Caco-2 (cell line): ENCODE data around the gene LIN9. TPM values are rescaled to one million over a fixed set of nuclear protein-coding genes. Genes with fewer than 3 reads are reported as not detected.
"Not testable (repeated sequence)": the region's sequence is repeated elsewhere in the genome, so short reads cannot be mapped to it uniquely, and the experiment has no call there.

Experiments
- BruUV-seq: library from RNA; stranded (reverse); fragments of 400-500 nt; replicated peaks from 2 replicates; lab custom pipeline; 2021; lab: Mats Ljungman, UMichigan
- CTCF ChIA-PET: fragments of 300-600 bp; sonication (Branson Sonifier 250); formaldehyde crosslinking; loops from one replicate; lab custom pipeline; 2022; ENCODE audit warnings: antibody characterized with exemption; lab: Charles Lee
- POLR2A ChIA-PET: fragments of 300-600 bp; sonication (Branson Sonifier 250); formaldehyde crosslinking; loops from one replicate; lab custom pipeline; 2022; ENCODE audit warnings: antibody characterized with exemption; lab: Charles Lee
- DNase-seq, 2 experiments: peaks; one replicate each; pipeline versions ENCODE4 v3.0.0 to v3.0.0-alpha.2; 2020 to 2022
- H3K27me3 ChIP-seq: replicated peaks from 2 replicates; pipeline ENCODE4 v1.6.0; 2011; ENCODE audit warnings: low read length; ENCODE audit not compliant: control insufficient read depth, insufficient read depth
- H3K36me3 ChIP-seq: 2 replicates; pipeline ENCODE4 v1.5.1; 2011; ENCODE audit warnings: low read length; ENCODE audit not compliant: control insufficient read depth, insufficient read depth
- H3K4me1 ChIP-seq: fragments of 250-450 bp; sonication (Bioruptor Pico); 2 replicates; pipeline ENCODE4 v1.5.1; 2020; ENCODE audit warnings: mild to moderate bottlenecking
- H3K4me3 ChIP-seq: 2 replicates; pipeline ENCODE4 v1.5.1; 2011; ENCODE audit warnings: low read depth, mild to moderate bottlenecking, control low read depth, low read length
- H3K9me3 ChIP-seq: fragments of 250-450 bp; sonication (Bioruptor Pico); 2 replicates; pipeline ENCODE4 v1.5.1; 2020; ENCODE audit warnings: mild to moderate bottlenecking, moderate library complexity
- H3K27ac Mint-ChIP-seq: one replicate; pipeline ENCODE4 v1.8.0; 2022; ENCODE audit warnings: mixed read lengths; ENCODE audit not compliant: unreplicated experiment
- H3K27me3 Mint-ChIP-seq: one replicate; pipeline ENCODE4 v1.8.0; 2022; ENCODE audit warnings: mixed read lengths; ENCODE audit not compliant: insufficient read depth, unreplicated experiment
- H3K36me3 Mint-ChIP-seq: one replicate; pipeline ENCODE4 v1.8.0; 2022; ENCODE audit warnings: mild to moderate bottlenecking, mixed read lengths; ENCODE audit not compliant: insufficient read depth, unreplicated experiment
- H3K4me1 Mint-ChIP-seq: one replicate; pipeline ENCODE4 v1.8.0; 2022; ENCODE audit warnings: low read depth, mixed read lengths; ENCODE audit not compliant: unreplicated experiment
- H3K4me3 Mint-ChIP-seq: one replicate; pipeline ENCODE4 v1.8.0; 2022; ENCODE audit warnings: mild to moderate bottlenecking, moderate library complexity, mixed read lengths; ENCODE audit not compliant: unreplicated experiment
- H3K9me3 Mint-ChIP-seq: one replicate; pipeline ENCODE4 v1.8.0; 2022; ENCODE audit warnings: mixed read lengths; ENCODE audit not compliant: unreplicated experiment
- intact Hi-C: fragments of 100-400 bp; cut with micrococcal nuclease; formaldehyde crosslinking; loops from one replicate; pipeline ENCODE4 v1.10.0; 2022; ENCODE audit not compliant: unreplicated experiment
- total RNA-seq: library from RNA; stranded (reverse); gene quantifications from 2 replicates; pipeline ENCODE4 v1.2.3, GENCODE V29; 2022
- TF ChIP-seq, protein P1 (sequence below), 2 experiments: fragments of 200-600 bp in 1 of 2; IDR thresholded peaks; 1 replicate in 1 of 2; 2 replicates in 1 of 2; pipeline versions ENCODE4 v1.5.1 to v1.8.0; 2011 to 2022; ENCODE audit warnings: antibody characterized with exemption in 1 of 2, control low read depth in 1 of 2, inconsistent platforms in 1 of 2, low read depth in 1 of 2, low read length in 1 of 2, mild to moderate bottlenecking in 1 of 2, moderate library complexity in 1 of 2; ENCODE audit not compliant: insufficient read depth in 1 of 2, severe bottlenecking in 1 of 2, unreplicated experiment in 1 of 2

Gene LIN9
- total RNA-seq, 1 experiment from 2014 or later = 12.2 TPM

DNA sequence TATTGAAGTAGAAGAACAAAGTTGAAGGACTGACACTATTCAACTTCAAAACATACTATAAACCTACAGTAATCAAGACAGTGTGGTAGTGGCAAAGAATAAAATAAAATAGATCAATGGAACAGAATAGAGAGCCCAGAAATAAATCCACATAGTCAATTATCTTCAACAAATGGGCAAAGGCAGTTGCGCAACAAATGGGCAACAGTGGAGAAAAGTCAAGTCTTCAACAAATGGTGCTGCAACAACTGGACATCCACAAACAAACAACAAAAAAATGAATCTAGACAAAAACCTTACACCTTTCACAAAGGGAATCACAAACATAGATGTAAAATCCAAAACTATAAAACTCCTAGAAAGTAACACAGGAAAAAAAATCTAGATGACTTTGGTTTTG, 47.1 kb downstream of the LIN9 start:
- peaks cover 16% of the 10 kb centered on the region for H3K9me3 Mint-ChIP-seq
- H3K9me3 ChIP-seq = peaks cover 6% of the 10 kb centered on the region; the same call in 1 of the 2 replicates
- CTCF ChIA-PET = no interaction called here
- H3K27me3 ChIP-seq = no peaks in the 10 kb centered on the region
- TF ChIP-seq, protein P1, sequence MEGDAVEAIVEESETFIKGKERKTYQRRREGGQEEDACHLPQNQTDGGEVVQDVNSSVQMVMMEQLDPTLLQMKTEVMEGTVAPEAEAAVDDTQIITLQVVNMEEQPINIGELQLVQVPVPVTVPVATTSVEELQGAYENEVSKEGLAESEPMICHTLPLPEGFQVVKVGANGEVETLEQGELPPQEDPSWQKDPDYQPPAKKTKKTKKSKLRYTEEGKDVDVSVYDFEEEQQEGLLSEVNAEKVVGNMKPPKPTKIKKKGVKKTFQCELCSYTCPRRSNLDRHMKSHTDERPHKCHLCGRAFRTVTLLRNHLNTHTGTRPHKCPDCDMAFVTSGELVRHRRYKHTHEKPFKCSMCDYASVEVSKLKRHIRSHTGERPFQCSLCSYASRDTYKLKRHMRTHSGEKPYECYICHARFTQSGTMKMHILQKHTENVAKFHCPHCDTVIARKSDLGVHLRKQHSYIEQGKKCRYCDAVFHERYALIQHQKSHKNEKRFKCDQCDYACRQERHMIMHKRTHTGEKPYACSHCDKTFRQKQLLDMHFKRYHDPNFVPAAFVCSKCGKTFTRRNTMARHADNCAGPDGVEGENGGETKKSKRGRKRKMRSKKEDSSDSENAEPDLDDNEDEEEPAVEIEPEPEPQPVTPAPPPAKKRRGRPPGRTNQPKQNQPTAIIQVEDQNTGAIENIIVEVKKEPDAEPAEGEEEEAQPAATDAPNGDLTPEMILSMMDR (IDR thresholded peaks at IDR 0.05; ENCODE audit: insufficient read depth in 1 of 2, low read depth in 1 of 2, low read length in 1 of 2, severe bottlenecking in 1 of 2, unreplicated experiment in 1 of 2) = no peak
- H3K4me3 Mint-ChIP-seq = no peak overlapping the region
- POLR2A ChIA-PET = no interaction called here
- no peak for DNase-seq
- no peaks in the 10 kb centered on the region for H3K27me3 Mint-ChIP-seq
- peaks cover 22% of the 10 kb centered on the region for H3K36me3 Mint-ChIP-seq
- no peaks in the 10 kb centered on the region for H3K36me3 ChIP-seq
- BruUV-seq = no TSS peak
- H3K4me1 Mint-ChIP-seq = no peaks in the 10 kb centered on the region
- intact Hi-C loops = no loop called here
- H3K27ac Mint-ChIP-seq = no peak overlapping the region
- H3K4me3 ChIP-seq = no peak overlapping the region
- H3K4me1 ChIP-seq = no peaks in the 10 kb centered on the region

GRCh38 chr1:226255380-226255779, 53.6 kb downstream of the LIN9 start:
- Histone ChIP-seq H3K36me3 (no peaks in the 10 kb centered on the region), H3K27me3 (no peaks in the 10 kb centered on the region), H3K4me3 (no peak overlapping the region), H3K4me1 (no peaks in the 10 kb centered on the region), H3K9me3 (no peaks in the 10 kb centered on the region)
- no peaks in the 10 kb centered on the region for H3K4me1 Mint-ChIP-seq
- peaks cover 9% of the 10 kb centered on the region for H3K36me3 Mint-ChIP-seq
- TF ChIP-seq, protein P1 (IDR thresholded peaks at IDR 0.05; ENCODE audit: insufficient read depth in 1 of 2, low read depth in 1 of 2, low read length in 1 of 2, severe bottlenecking in 1 of 2, unreplicated experiment in 1 of 2) = no peak
- intact Hi-C loops = no loop called here
- CTCF ChIA-PET = interaction anchor here (0.7 kb wide), 1 partner anchor 135 kb away, joined by 3 read pairs; no protein-coding TSS in a partner anchor
- no TSS peak for BruUV-seq
- no peak for DNase-seq
- no peaks in the 10 kb centered on the region for H3K27me3 Mint-ChIP-seq
- POLR2A ChIA-PET = no interaction called here
- no peaks in the 10 kb centered on the region for H3K9me3 Mint-ChIP-seq
- H3K27ac Mint-ChIP-seq = no peak overlapping the region
- no peak overlapping the region for H3K4me3 Mint-ChIP-seq

- Histone ChIP-seq H3K36me3 (no peaks in the 10 kb centered on the region), H3K9me3 (no peaks in the 10 kb centered on the region), H3K4me1 (no peaks in the 10 kb centered on the region), H3K4me3 (no peak overlapping the region), H3K27me3 (no peaks in the 10 kb centered on the region)
- POLR2A ChIA-PET = no interaction called here
- TF ChIP-seq, protein P1 (IDR thresholded peaks at IDR 0.05; ENCODE audit: insufficient read depth in 1 of 2, low read depth in 1 of 2, low read length in 1 of 2, severe bottlenecking in 1 of 2, unreplicated experiment in 1 of 2) = no peak
- Mint-ChIP-seq H3K4me3 (no peak overlapping the region), H3K36me3 (peaks cover 7% of the 10 kb centered on the region), H3K27me3 (no peaks in the 10 kb centered on the region), H3K4me1 (no peaks in the 10 kb centered on the region), H3K27ac (no peak overlapping the region), H3K9me3 (no peaks in the 10 kb centered on the region)
- BruUV-seq = no TSS peak
- intact Hi-C loops = no loop called here
- no peak for DNase-seq
- CTCF ChIA-PET = no interaction called here
These were observed 55.0 kb downstream of the LIN9 start for GRCh38 chr1:226253933-226254332.

- H3K27me3 Mint-ChIP-seq, H3K4me3 ChIP-seq, DNase-seq, POLR2A ChIA-PET, BruUV-seq, intact Hi-C loops, H3K4me1 ChIP-seq, H3K27me3 ChIP-seq, H3K36me3 Mint-ChIP-seq, H3K4me3 Mint-ChIP-seq, H3K4me1 Mint-ChIP-seq, H3K9me3 Mint-ChIP-seq, H3K9me3 ChIP-seq, H3K27ac Mint-ChIP-seq, CTCF ChIA-PET, H3K36me3 ChIP-seq: not testable (repeated sequence)
These were observed 56.1 kb downstream of the LIN9 start for GRCh38 chr1:226252841-226253240.
